GM19324 (cell line): ENCODE results near the gene PPP1R14D.

Source experiments
- ATAC-seq: cut with Tn5 transposase; IDR thresholded peaks from one replicate; pipeline ENCODE4 v1.9.1; 2021; ENCODE audit warnings: mild to moderate bottlenecking, moderate library complexity; ENCODE audit not compliant: unreplicated experiment, low FRiP score

PPP1R14D gene

DNA sequence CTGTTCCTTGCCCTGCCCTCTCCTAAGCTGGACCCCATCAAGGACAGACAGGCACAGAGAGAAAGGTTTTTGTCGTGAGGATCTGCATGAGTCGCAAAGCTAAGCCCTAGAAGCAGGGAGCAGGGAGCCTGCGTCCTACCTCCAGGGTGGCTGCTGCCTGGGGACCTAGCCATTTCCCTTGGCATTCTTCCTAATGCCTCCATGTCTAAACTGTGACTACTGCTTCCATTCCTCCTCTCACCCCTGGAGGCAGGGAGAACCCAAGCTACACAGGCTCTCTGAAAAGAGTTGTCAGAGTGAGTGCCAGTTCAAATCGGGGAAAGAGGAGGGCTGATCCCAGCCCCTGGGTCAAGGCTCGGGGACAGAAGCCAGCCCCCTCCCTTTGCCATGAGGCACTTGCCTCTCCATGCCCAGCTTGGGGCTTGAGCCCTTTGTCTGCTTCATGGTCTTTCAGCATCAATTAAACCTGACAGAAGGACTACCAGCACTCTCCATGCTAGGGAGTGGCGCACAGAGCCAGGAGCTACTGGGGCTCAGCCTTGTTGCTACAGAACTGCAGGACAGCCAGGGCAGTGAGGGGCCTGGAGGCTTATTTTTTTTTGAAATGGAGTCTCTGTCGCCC is 62.2 kb downstream of the PPP1R14D start:
- no peak for ATAC-seq
